ES-I3 (cell line): ENCODE data around the gene CCDC28B.

Experiments
- H3K36me3 ChIP-seq: 2 replicates; pipeline ENCODE4 v1.6.1; 2013; ENCODE audit warnings: mild to moderate bottlenecking, low read length, control low read depth, moderate library complexity; ENCODE audit not compliant: insufficient read depth
- H3K4me1 ChIP-seq: 2 replicates; pipeline ENCODE4 v1.6.1; 2013; ENCODE audit warnings: mild to moderate bottlenecking, control low read depth, low read length; ENCODE audit not compliant: insufficient read depth
- H3K9ac ChIP-seq: 2 replicates; pipeline ENCODE4 v1.6.1; 2013; ENCODE audit warnings: low read depth, mild to moderate bottlenecking, low read length, moderate library complexity
- H3K9me3 ChIP-seq: 2 replicates; pipeline ENCODE4 v1.6.1; 2013; ENCODE audit warnings: mild to moderate bottlenecking, low read length, moderate library complexity; ENCODE audit not compliant: control insufficient read depth, insufficient read depth

CCDC28B gene

GRCh38 chr1:32181563-32181962 is 18.8 kb upstream of the CCDC28B start:
- Histone ChIP-seq H3K36me3 (peaks cover 7% of the 10 kb centered on the region), H3K4me1 (peaks cover 20% of the 10 kb centered on the region), H3K9me3 (no peaks in the 10 kb centered on the region), H3K9ac (no peak overlapping the region)

GRCh38 chr1:32182060-32182459 is 18.3 kb upstream of the CCDC28B start:
- Histone ChIP-seq H3K4me1 (peaks cover 20% of the 10 kb centered on the region), H3K9ac (no peak overlapping the region), H3K9me3 (no peaks in the 10 kb centered on the region), H3K36me3 (peaks cover 11% of the 10 kb centered on the region)

- Histone ChIP-seq H3K9me3 (no peaks in the 10 kb centered on the region), H3K9ac (no peak overlapping the region), H3K36me3 (peaks cover 22% of the 10 kb centered on the region), H3K4me1 (0 out of 2 replicates have a peak, but pooled peaks cover 7% of the 10 kb centered on the region)
Observed at GRCh38 chr1:32184650-32185049, 15.7 kb upstream of the CCDC28B start.

- no peaks in the 10 kb centered on the region for H3K9me3 ChIP-seq
- H3K4me1 ChIP-seq, result 0 out of 2 replicates have a peak, but pooled peaks cover 1% of the 10 kb centered on the region
- H3K36me3 ChIP-seq, result peaks cover 31% of the 10 kb centered on the region
- H3K9ac ChIP-seq, result no peak overlapping the region
Observed at GRCh38 chr1:32186077-32186476, 14.3 kb upstream of the CCDC28B start.

GRCh38 chr1:32186491-32186890 is 13.9 kb upstream of the CCDC28B start:
- Histone ChIP-seq H3K9ac (no peak overlapping the region), H3K9me3 (no peaks in the 10 kb centered on the region), H3K4me1 (no peaks in the 10 kb centered on the region), H3K36me3 (peaks cover 34% of the 10 kb centered on the region)

GRCh38 chr1:32187850-32188249 is 12.5 kb upstream of the CCDC28B start:
- Histone ChIP-seq H3K9ac (no peak overlapping the region), H3K36me3 (peaks cover 39% of the 10 kb centered on the region), H3K4me1 (no peaks in the 10 kb centered on the region), H3K9me3 (no peaks in the 10 kb centered on the region)

- no peaks in the 10 kb centered on the region for H3K4me1 ChIP-seq
- H3K36me3 ChIP-seq, result peaks cover 57% of the 10 kb centered on the region
- no peaks in the 10 kb centered on the region for H3K9me3 ChIP-seq
- no peak overlapping the region for H3K9ac ChIP-seq
Observed at GRCh38 chr1:32192220-32192948, 8.0 kb upstream of the CCDC28B start.

GRCh38 chr1:32194984-32195383 is 5.4 kb upstream of the CCDC28B start:
- Histone ChIP-seq H3K36me3 (peaks cover 45% of the 10 kb centered on the region), H3K9me3 (no peaks in the 10 kb centered on the region), H3K4me1 (peaks cover 18% of the 10 kb centered on the region; the same call in 1 of the 2 replicates), H3K9ac (no peak overlapping the region)

- Histone ChIP-seq H3K36me3 (peaks cover 40% of the 10 kb centered on the region), H3K9ac (no peak overlapping the region), H3K9me3 (no peaks in the 10 kb centered on the region), H3K4me1 (peaks cover 19% of the 10 kb centered on the region; the same call in 1 of the 2 replicates)
Observed at GRCh38 chr1:32195531-32195930, 4.9 kb upstream of the CCDC28B start.

GRCh38 chr1:32195972-32196823 is 4.2 kb upstream of the CCDC28B start:
- Histone ChIP-seq H3K36me3 (peaks cover 37% of the 10 kb centered on the region), H3K4me1 (peaks cover 19% of the 10 kb centered on the region; the same call in 1 of the 2 replicates), H3K9me3 (no peaks in the 10 kb centered on the region), H3K9ac (no peak overlapping the region)

GRCh38 chr1:32197074-32197473 is 3.3 kb upstream of the CCDC28B start:
- H3K9ac ChIP-seq, result no peak overlapping the region
- peaks cover 32% of the 10 kb centered on the region for H3K36me3 ChIP-seq
- peaks cover 25% of the 10 kb centered on the region; the same call in 1 of the 2 replicates for H3K4me1 ChIP-seq
- H3K9me3 ChIP-seq, result no peaks in the 10 kb centered on the region

GRCh38 chr1:32197837-32198236 is 2.6 kb upstream of the CCDC28B start:
- no peak overlapping the region for H3K9ac ChIP-seq
- H3K4me1 ChIP-seq, result peaks cover 25% of the 10 kb centered on the region; the same call in 1 of the 2 replicates
- peaks cover 30% of the 10 kb centered on the region for H3K36me3 ChIP-seq
- no peaks in the 10 kb centered on the region for H3K9me3 ChIP-seq

- peaks cover 25% of the 10 kb centered on the region; the same call in 1 of the 2 replicates for H3K4me1 ChIP-seq
- no peak overlapping the region for H3K9ac ChIP-seq
- H3K9me3 ChIP-seq, result no peaks in the 10 kb centered on the region
- H3K36me3 ChIP-seq, result peaks cover 25% of the 10 kb centered on the region
Observed at GRCh38 chr1:32198237-32199042, 2.0 kb upstream of the CCDC28B start.
